ENCODE data around the gene TMEM11. TPM values are rescaled to one million over a fixed set of nuclear protein-coding genes. Genes with fewer than 3 reads are reported as not detected.

The TMEM11 gene
- total RNA-seq, 2 donors from 2014 or later = 26.3 to 28.0 TPM

GRCh38 chr17:21199856-21200255, 14.1 kb downstream of the TMEM11 start:
- H3K27ac ChIP-seq (ENCODE audit: low read depth, low read length) = no peak overlapping the region
- DNase-seq = peak; percentile 72
- peaks cover 29% of the 10 kb centered on the region for H3K36me3 Mint-ChIP-seq (ENCODE audit: low read depth)
- H3K4me3 ChIP-seq (ENCODE audit: low read length) = no peak overlapping the region
- H3K27ac Mint-ChIP-seq = peak overlapping the region; percentile 25
- 44 to 69% methylated on average over 10 of the region's 10 CpGs for WGBS, 2 experiments (ENCODE audit: insufficient coverage in 1 of 2, insufficient read length in 1 of 2)
- H3K9ac ChIP-seq (ENCODE audit: extremely low read depth, low read length, poor library complexity, severe bottlenecking) = no peak overlapping the region
- H3K27me3 ChIP-seq (ENCODE audit: control insufficient read depth, insufficient read depth, low read length, poor library complexity, severe bottlenecking) = no peaks in the 10 kb centered on the region
- H3K9me3 Mint-ChIP-seq = no peaks in the 10 kb centered on the region
- TF ChIP-seq, protein P1, sequence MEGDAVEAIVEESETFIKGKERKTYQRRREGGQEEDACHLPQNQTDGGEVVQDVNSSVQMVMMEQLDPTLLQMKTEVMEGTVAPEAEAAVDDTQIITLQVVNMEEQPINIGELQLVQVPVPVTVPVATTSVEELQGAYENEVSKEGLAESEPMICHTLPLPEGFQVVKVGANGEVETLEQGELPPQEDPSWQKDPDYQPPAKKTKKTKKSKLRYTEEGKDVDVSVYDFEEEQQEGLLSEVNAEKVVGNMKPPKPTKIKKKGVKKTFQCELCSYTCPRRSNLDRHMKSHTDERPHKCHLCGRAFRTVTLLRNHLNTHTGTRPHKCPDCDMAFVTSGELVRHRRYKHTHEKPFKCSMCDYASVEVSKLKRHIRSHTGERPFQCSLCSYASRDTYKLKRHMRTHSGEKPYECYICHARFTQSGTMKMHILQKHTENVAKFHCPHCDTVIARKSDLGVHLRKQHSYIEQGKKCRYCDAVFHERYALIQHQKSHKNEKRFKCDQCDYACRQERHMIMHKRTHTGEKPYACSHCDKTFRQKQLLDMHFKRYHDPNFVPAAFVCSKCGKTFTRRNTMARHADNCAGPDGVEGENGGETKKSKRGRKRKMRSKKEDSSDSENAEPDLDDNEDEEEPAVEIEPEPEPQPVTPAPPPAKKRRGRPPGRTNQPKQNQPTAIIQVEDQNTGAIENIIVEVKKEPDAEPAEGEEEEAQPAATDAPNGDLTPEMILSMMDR (conservative IDR thresholded peaks at IDR 0.05) = no peak
- H3K9me3 ChIP-seq (ENCODE audit: control insufficient read depth, low read length) = no peaks in the 10 kb centered on the region
- H3K4me3 Mint-ChIP-seq = no peak overlapping the region
- H3K27me3 Mint-ChIP-seq (ENCODE audit: insufficient read depth) = no peaks in the 10 kb centered on the region
- peaks cover 44% of the 10 kb centered on the region for H3K36me3 ChIP-seq (ENCODE audit: control insufficient read depth, insufficient read depth, low read length)
- H3K4me1 ChIP-seq (ENCODE audit: control insufficient read depth, insufficient read depth, low read length) = peaks cover 10% of the 10 kb centered on the region
- H3K4me1 Mint-ChIP-seq = peaks cover 30% of the 10 kb centered on the region

DNA sequence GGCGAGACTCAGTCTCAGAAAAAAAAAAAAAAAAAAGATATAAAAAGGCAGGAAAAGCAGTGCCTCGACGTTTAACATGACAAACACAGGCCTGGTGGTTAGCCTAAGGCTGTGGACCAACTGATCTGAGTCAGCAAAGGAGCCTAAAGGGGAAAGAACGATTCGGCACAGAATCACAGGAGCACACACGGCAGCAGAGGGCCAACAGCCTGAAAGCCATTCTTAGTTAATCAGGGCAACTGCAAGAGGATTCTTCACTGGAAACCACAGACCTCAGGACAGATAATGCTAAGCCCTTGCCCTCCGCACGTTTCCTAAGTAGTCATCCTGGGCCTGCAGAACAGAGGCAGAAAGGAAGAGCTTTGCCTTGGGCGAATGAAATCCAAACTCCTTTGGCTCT, 14.7 kb downstream of the TMEM11 start:
- Histone ChIP-seq H3K4me1 (ENCODE audit: control insufficient read depth, insufficient read depth, low read length) (peaks cover 10% of the 10 kb centered on the region), H3K36me3 (ENCODE audit: control insufficient read depth, insufficient read depth, low read length) (peaks cover 44% of the 10 kb centered on the region), H3K27ac (ENCODE audit: low read depth, low read length) (peak overlapping the region; percentile 53), H3K9ac (ENCODE audit: extremely low read depth, low read length, poor library complexity, severe bottlenecking) (no peak overlapping the region), H3K27me3 (ENCODE audit: control insufficient read depth, insufficient read depth, low read length, poor library complexity, severe bottlenecking) (no peaks in the 10 kb centered on the region), H3K4me3 (ENCODE audit: low read length) (no peak overlapping the region), H3K9me3 (ENCODE audit: control insufficient read depth, low read length) (no peaks in the 10 kb centered on the region)
- peaks cover 29% of the 10 kb centered on the region for H3K36me3 Mint-ChIP-seq (ENCODE audit: low read depth)
- H3K27me3 Mint-ChIP-seq (ENCODE audit: insufficient read depth) = no peaks in the 10 kb centered on the region
- H3K9me3 Mint-ChIP-seq = no peaks in the 10 kb centered on the region
- TF ChIP-seq, protein P1 (conservative IDR thresholded peaks at IDR 0.05) = no peak
- H3K27ac Mint-ChIP-seq = peak overlapping the region; percentile 70
- 67 to 68% methylated on average over 6 to 9 of the region's 9 CpGs for WGBS, 2 experiments (ENCODE audit: insufficient coverage in 1 of 2, insufficient read length in 1 of 2)
- H3K4me1 Mint-ChIP-seq = peaks cover 26% of the 10 kb centered on the region
- H3K4me3 Mint-ChIP-seq = no peak overlapping the region
- DNase-seq = peak; percentile 69

DNA sequence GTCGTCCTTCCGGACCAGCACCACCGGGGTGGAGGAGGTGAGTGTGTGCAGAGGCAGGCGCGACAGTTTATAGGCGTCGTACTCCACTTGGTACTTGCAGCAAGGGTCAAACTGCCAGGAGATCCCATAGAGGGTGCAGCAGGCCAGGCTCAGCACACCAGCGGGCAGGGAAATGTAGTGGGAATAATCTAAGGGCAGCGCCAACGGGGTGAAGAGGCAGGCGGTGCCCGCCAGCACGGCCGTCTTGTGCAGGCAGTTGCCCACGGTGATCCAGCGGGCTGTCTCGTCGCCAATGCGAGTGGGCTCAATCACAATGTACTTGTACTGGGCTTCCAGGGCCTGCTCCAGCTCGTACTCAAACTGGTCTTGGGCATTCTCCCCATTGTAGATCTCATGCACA, 15.6 kb downstream of the TMEM11 start:
- 96 to 97% methylated on average over 17 to 20 of the region's 20 CpGs for WGBS, 2 experiments (ENCODE audit: insufficient coverage in 1 of 2, insufficient read length in 1 of 2)
- H3K36me3 Mint-ChIP-seq (ENCODE audit: low read depth) = peaks cover 32% of the 10 kb centered on the region
- H3K4me3 Mint-ChIP-seq = no peak overlapping the region
- no peaks in the 10 kb centered on the region for H3K9me3 ChIP-seq (ENCODE audit: control insufficient read depth, low read length)
- peaks cover 26% of the 10 kb centered on the region for H3K4me1 Mint-ChIP-seq
- H3K27ac ChIP-seq (ENCODE audit: low read depth, low read length) = no peak overlapping the region
- no peaks in the 10 kb centered on the region for H3K27me3 Mint-ChIP-seq (ENCODE audit: insufficient read depth)
- no peak overlapping the region for H3K9ac ChIP-seq (ENCODE audit: extremely low read depth, low read length, poor library complexity, severe bottlenecking)
- TF ChIP-seq, protein P1 (conservative IDR thresholded peaks at IDR 0.05) = no peak
- peak overlapping the region; percentile 28 for H3K27ac Mint-ChIP-seq
- peaks cover 53% of the 10 kb centered on the region for H3K36me3 ChIP-seq (ENCODE audit: control insufficient read depth, insufficient read depth, low read length)
- no peak overlapping the region for H3K4me3 ChIP-seq (ENCODE audit: low read length)
- H3K27me3 ChIP-seq (ENCODE audit: control insufficient read depth, insufficient read depth, low read length, poor library complexity, severe bottlenecking) = no peaks in the 10 kb centered on the region
- H3K9me3 Mint-ChIP-seq = no peaks in the 10 kb centered on the region
- no peak for DNase-seq
- peaks cover 10% of the 10 kb centered on the region for H3K4me1 ChIP-seq (ENCODE audit: control insufficient read depth, insufficient read depth, low read length)
